HFF-Myc (cell line): ENCODE measurements around the gene DNAJC15.

Source experiments
- DNase-seq: peaks from one replicate; pipeline ENCODE4 v3.0.0-alpha.2; 2011; ENCODE audit warnings: low read depth; ENCODE audit errors: extremely low read depth
- H3K4me3 ChIP-seq: replicated peaks from 2 replicates; pipeline ENCODE4 v1.5.1; 2011; ENCODE audit warnings: low read depth, mild to moderate bottlenecking, control low read depth, low read length
- CTCF ChIP-seq: IDR thresholded peaks from 2 replicates; pipeline ENCODE4 v1.5.1; 2012; ENCODE audit warnings: mild to moderate bottlenecking, low read depth, low read length, control low read depth; ENCODE audit errors: missing control alignments

DNAJC15 gene

GRCh38 chr13:43077046-43077445 is 53.7 kb downstream of the DNAJC15 start:
- no peak for DNase-seq
- no peak overlapping the region for H3K4me3 ChIP-seq
- TF ChIP-seq CTCF = no peak

DNA sequence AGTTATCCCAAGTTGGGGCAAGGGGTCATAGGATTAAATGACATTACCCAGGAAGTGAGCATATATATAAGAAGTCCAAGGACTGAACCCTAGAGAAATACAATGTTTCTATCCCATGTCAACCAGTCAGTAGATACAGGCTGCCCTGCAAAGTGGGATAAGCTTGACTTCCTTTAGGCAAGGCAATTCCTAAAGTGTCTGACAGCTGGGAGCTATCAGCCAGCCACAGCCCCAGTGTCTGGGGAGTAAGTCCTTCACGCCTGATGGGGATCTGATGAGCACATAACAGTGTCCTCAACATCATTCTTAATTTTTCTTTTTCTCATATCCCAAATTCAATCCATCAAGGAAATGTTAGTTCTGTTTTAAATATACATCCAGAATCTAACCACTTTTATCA is 54.1 kb downstream of the DNAJC15 start:
- H3K4me3 ChIP-seq = no peak overlapping the region
- no peak for DNase-seq
- TF ChIP-seq CTCF = no peak

- no peak overlapping the region for H3K4me3 ChIP-seq
- DNase-seq = no peak
- TF ChIP-seq CTCF = no peak
Observed at GRCh38 chr13:43077906-43078305, 54.5 kb downstream of the DNAJC15 start.

DNA sequence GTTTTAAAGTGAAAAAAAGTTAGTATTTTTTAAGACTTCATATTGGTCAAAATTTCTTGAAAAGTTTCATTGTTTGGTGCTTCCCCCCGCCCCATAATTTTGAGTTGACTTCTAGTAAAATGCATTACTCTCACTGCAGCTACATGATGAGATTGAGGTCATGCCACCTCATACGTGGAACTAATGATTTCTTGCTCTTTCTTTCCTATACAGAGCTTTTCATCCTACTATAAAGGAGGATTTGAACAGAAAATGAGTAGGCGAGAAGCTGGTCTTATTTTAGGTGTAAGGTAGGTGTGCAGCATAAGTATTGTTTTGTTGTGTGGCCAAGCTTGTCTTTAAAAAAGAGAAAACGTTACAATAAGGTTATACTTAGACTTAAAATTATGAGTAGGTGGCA is 55.0 kb downstream of the DNAJC15 start:
- no peak for DNase-seq
- no peak for TF ChIP-seq CTCF
- no peak overlapping the region for H3K4me3 ChIP-seq

GRCh38 chr13:43079392-43079931 is 56.1 kb downstream of the DNAJC15 start:
- TF ChIP-seq CTCF = no peak
- no peak overlapping the region for H3K4me3 ChIP-seq
- no peak for DNase-seq

- DNase-seq = no peak
- H3K4me3 ChIP-seq = no peak overlapping the region
- no peak for TF ChIP-seq CTCF
Observed at GRCh38 chr13:43080199-43080598, 56.8 kb downstream of the DNAJC15 start.

GRCh38 chr13:43081866-43082265 is 58.5 kb downstream of the DNAJC15 start:
- DNase-seq = no peak
- TF ChIP-seq CTCF = no peak
- H3K4me3 ChIP-seq = no peak overlapping the region
